ENCODE results near the gene PLCB4. TPM values are rescaled to one million over a fixed set of nuclear protein-coding genes. Genes with fewer than 3 reads are reported as not detected.

PLCB4 gene
- total and polyA plus RNA-seq, 2 experiments from 2014 or later = 6.5 to 16.1 TPM

DNA sequence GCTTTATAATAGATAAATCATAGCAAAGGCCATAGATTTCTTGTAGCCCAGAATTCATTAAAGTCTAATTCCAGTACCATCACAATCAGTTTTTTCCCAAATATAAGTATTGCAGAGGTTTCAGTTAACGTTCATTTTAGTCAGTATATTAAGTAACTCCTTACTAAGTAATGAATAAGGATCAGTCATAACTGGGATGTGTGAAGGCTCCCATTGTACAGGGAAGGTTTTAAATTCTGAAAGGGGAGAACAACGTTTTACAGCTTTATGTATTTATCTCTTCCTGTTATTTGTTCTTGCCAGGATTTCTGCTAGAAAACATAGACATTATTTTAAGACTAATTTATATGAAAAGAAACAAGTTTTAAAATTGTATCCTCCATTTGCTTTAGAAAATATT is 230.0 kb downstream of the PLCB4 start:
- H3K27me3 Mint-ChIP-seq (ENCODE audit: insufficient read depth, low read depth, poor library complexity) = no peaks in the 10 kb centered on the region
- ATAC-seq = no peak
- no peak overlapping the region for H3K4me2 ChIP-seq
- no peak overlapping the region for H3K4me3 Mint-ChIP-seq
- H3K27ac ChIP-seq (ENCODE audit: low read depth) = no peak overlapping the region
- H3K4me1 Mint-ChIP-seq = no peaks in the 10 kb centered on the region
- H3K9me3 Mint-ChIP-seq = no peaks in the 10 kb centered on the region; the same call in 2 of the 3 replicates
- TF ChIP-seq, protein P1, sequence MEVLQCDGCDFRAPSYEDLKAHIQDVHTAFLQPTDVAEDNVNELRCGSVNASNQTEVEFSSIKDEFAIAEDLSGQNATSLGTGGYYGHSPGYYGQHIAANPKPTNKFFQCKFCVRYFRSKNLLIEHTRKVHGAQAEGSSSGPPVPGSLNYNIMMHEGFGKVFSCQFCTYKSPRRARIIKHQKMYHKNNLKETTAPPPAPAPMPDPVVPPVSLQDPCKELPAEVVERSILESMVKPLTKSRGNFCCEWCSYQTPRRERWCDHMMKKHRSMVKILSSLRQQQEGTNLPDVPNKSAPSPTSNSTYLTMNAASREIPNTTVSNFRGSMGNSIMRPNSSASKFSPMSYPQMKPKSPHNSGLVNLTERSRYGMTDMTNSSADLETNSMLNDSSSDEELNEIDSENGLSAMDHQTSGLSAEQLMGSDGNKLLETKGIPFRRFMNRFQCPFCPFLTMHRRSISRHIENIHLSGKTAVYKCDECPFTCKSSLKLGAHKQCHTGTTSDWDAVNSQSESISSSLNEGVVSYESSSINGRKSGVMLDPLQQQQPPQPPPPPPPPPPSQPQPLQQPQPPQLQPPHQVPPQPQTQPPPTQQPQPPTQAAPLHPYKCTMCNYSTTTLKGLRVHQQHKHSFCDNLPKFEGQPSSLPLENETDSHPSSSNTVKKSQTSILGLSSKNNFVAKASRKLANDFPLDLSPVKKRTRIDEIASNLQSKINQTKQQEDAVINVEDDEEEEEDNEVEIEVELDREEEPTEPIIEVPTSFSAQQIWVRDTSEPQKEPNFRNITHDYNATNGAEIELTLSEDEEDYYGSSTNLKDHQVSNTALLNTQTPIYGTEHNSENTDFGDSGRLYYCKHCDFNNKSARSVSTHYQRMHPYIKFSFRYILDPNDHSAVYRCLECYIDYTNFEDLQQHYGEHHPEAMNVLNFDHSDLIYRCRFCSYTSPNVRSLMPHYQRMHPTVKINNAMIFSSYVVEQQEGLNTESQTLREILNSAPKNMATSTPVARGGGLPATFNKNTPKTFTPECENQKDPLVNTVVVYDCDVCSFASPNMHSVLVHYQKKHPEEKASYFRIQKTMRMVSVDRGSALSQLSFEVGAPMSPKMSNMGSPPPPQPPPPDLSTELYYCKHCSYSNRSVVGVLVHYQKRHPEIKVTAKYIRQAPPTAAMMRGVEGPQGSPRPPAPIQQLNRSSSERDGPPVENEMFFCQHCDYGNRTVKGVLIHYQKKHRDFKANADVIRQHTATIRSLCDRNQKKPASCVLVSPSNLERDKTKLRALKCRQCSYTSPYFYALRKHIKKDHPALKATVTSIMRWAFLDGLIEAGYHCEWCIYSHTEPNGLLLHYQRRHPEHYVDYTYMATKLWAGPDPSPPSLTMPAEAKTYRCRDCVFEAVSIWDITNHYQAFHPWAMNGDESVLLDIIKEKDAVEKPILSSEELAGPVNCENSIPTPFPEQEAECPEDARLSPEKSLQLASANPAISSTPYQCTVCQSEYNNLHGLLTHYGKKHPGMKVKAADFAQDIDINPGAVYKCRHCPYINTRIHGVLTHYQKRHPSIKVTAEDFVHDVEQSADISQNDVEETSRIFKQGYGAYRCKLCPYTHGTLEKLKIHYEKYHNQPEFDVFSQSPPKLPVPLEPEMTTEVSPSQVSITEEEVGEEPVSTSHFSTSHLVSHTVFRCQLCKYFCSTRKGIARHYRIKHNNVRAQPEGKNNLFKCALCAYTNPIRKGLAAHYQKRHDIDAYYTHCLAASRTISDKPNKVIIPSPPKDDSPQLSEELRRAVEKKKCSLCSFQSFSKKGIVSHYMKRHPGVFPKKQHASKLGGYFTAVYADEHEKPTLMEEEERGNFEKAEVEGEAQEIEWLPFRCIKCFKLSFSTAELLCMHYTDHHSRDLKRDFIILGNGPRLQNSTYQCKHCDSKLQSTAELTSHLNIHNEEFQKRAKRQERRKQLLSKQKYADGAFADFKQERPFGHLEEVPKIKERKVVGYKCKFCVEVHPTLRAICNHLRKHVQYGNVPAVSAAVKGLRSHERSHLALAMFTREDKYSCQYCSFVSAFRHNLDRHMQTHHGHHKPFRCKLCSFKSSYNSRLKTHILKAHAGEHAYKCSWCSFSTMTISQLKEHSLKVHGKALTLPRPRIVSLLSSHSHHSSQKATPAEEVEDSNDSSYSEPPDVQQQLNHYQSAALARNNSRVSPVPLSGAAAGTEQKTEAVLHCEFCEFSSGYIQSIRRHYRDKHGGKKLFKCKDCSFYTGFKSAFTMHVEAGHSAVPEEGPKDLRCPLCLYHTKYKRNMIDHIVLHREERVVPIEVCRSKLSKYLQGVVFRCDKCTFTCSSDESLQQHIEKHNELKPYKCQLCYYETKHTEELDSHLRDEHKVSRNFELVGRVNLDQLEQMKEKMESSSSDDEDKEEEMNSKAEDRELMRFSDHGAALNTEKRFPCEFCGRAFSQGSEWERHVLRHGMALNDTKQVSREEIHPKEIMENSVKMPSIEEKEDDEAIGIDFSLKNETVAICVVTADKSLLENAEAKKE (CRISPR knock-in tag; IDR thresholded peaks at IDR 0.05) = no peak
- no peak for TF ChIP-seq CREB1 (CRISPR knock-in tag; IDR thresholded peaks at IDR 0.05; ENCODE audit: low read depth)
- no peak for TF ChIP-seq JUNB (IDR thresholded peaks at IDR 0.05; ENCODE audit: unreplicated experiment)
- no peak for TF ChIP-seq ZNF114 (CRISPR knock-in tag; IDR thresholded peaks at IDR 0.05)
- no peak for TF ChIP-seq NANOG (IDR thresholded peaks at IDR 0.05; ENCODE audit: borderline replicate concordance)
- TF ChIP-seq, protein P2, sequence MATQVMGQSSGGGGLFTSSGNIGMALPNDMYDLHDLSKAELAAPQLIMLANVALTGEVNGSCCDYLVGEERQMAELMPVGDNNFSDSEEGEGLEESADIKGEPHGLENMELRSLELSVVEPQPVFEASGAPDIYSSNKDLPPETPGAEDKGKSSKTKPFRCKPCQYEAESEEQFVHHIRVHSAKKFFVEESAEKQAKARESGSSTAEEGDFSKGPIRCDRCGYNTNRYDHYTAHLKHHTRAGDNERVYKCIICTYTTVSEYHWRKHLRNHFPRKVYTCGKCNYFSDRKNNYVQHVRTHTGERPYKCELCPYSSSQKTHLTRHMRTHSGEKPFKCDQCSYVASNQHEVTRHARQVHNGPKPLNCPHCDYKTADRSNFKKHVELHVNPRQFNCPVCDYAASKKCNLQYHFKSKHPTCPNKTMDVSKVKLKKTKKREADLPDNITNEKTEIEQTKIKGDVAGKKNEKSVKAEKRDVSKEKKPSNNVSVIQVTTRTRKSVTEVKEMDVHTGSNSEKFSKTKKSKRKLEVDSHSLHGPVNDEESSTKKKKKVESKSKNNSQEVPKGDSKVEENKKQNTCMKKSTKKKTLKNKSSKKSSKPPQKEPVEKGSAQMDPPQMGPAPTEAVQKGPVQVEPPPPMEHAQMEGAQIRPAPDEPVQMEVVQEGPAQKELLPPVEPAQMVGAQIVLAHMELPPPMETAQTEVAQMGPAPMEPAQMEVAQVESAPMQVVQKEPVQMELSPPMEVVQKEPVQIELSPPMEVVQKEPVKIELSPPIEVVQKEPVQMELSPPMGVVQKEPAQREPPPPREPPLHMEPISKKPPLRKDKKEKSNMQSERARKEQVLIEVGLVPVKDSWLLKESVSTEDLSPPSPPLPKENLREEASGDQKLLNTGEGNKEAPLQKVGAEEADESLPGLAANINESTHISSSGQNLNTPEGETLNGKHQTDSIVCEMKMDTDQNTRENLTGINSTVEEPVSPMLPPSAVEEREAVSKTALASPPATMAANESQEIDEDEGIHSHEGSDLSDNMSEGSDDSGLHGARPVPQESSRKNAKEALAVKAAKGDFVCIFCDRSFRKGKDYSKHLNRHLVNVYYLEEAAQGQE (IDR thresholded peaks at IDR 0.05; ENCODE audit: unreplicated experiment) = no peak
- TF ChIP-seq EZH2phosphoT487 (IDR thresholded peaks at IDR 0.05; ENCODE audit: unreplicated experiment) = no peak
- TF ChIP-seq, protein P3, sequence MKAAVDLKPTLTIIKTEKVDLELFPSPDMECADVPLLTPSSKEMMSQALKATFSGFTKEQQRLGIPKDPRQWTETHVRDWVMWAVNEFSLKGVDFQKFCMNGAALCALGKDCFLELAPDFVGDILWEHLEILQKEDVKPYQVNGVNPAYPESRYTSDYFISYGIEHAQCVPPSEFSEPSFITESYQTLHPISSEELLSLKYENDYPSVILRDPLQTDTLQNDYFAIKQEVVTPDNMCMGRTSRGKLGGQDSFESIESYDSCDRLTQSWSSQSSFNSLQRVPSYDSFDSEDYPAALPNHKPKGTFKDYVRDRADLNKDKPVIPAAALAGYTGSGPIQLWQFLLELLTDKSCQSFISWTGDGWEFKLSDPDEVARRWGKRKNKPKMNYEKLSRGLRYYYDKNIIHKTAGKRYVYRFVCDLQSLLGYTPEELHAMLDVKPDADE (IDR thresholded peaks at IDR 0.05) = no peak
- TF ChIP-seq STAT1 (IDR thresholded peaks at IDR 0.05; ENCODE audit: unreplicated experiment) = no peak
- TF ChIP-seq ZNF331 (CRISPR knock-in tag; IDR thresholded peaks at IDR 0.05; ENCODE audit: low read depth) = no peak
- no peak for TF ChIP-seq POLR2AphosphoS5 (IDR thresholded peaks at IDR 0.05; ENCODE audit: low read depth)
- TF ChIP-seq, protein P4, sequence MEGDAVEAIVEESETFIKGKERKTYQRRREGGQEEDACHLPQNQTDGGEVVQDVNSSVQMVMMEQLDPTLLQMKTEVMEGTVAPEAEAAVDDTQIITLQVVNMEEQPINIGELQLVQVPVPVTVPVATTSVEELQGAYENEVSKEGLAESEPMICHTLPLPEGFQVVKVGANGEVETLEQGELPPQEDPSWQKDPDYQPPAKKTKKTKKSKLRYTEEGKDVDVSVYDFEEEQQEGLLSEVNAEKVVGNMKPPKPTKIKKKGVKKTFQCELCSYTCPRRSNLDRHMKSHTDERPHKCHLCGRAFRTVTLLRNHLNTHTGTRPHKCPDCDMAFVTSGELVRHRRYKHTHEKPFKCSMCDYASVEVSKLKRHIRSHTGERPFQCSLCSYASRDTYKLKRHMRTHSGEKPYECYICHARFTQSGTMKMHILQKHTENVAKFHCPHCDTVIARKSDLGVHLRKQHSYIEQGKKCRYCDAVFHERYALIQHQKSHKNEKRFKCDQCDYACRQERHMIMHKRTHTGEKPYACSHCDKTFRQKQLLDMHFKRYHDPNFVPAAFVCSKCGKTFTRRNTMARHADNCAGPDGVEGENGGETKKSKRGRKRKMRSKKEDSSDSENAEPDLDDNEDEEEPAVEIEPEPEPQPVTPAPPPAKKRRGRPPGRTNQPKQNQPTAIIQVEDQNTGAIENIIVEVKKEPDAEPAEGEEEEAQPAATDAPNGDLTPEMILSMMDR (conservative IDR thresholded peaks at IDR 0.05; ENCODE audit: low read depth in 2 of 2) = no peak
- no peak for TF ChIP-seq EZH2 (IDR thresholded peaks at IDR 0.05; ENCODE audit: low read depth, unreplicated experiment)
- no peaks in the 10 kb centered on the region for H3F3A ChIP-seq (replicated peaks; ENCODE audit: low read depth)
- H3K27me3 ChIP-seq (ENCODE audit: insufficient read depth) = no peaks in the 10 kb centered on the region
- DNase-seq (ENCODE audit: low spot score) = no peak
- no peaks in the 10 kb centered on the region for H3K36me3 ChIP-seq (ENCODE audit: insufficient read depth)
- H3K4me3 ChIP-seq = no peak overlapping the region
- peaks cover 5% of the 10 kb centered on the region; the same call in 1 of the 2 replicates for H3K9me2 ChIP-seq (ENCODE audit: insufficient read depth)
- H3K36me3 Mint-ChIP-seq (ENCODE audit: low read depth) = no peaks in the 10 kb centered on the region
- H3K27ac Mint-ChIP-seq = no peak overlapping the region
- H3K4me1 ChIP-seq (ENCODE audit: insufficient read depth) = no peaks in the 10 kb centered on the region
- no peaks in the 10 kb centered on the region for H4K20me1 ChIP-seq (replicated peaks; ENCODE audit: insufficient read depth)
- no peaks in the 10 kb centered on the region for H3K79me2 ChIP-seq (replicated peaks; ENCODE audit: insufficient read depth)
- H2AFZ ChIP-seq = no peak overlapping the region

All from GM23338 (cell line).